Gastrocnemius medialis (tissue), 4 donors: ENCODE results near the gene LEKR1.
A peak's percentile ranks its signal among the peaks of the same experiment; 100 is the strongest.

ENCODE experiments used
- CTCF ChIP-seq, 5 experiments: fragments of 450-650 bp in 3 of 5; fragments of 200-600 bp in 2 of 5; sonication (generic) in 2 of 5; IDR thresholded peaks in 4 of 5; conservative IDR thresholded peaks in 1 of 5; 1 replicate in 4 of 5; 2 replicates in 1 of 5; pipeline ENCODE4 v1.5.1; 2016 to 2019; ENCODE audit warnings: antibody characterized with exemption in 5 of 5, mild to moderate bottlenecking in 3 of 5, moderate library complexity in 3 of 5
- POLR2A ChIP-seq, 2 donors: fragments of 450-650 bp; IDR thresholded peaks; one replicate each; pipeline ENCODE4 v1.6.1; 2017; ENCODE audit warnings: antibody characterized with exemption in 2 of 2, mild to moderate bottlenecking in 2 of 2, moderate library complexity in 2 of 2

GRCh38 chr3:156816794-156817645 is 9.1 kb upstream of the LEKR1 start:
- peak; percentile 65 to 73 for TF ChIP-seq POLR2A (IDR thresholded peaks at IDR 0.05)
- TF ChIP-seq CTCF (IDR thresholded peaks at IDR 0.05 in 4 of 5, conservative IDR thresholded peaks at IDR 0.05 in 1 of 5): peak in 2 of 5 experiments; percentile 6 to 16
